B cell (primary cell): ENCODE data around the gene CDKAL1. TPM values are rescaled to one million over a fixed set of nuclear protein-coding genes. Genes with fewer than 3 reads are reported as not detected.

Experiments
- ATAC-seq: fragments of 200-7000 bp; cut with Tn5 transposase; one replicate; pipeline ENCODE4 v1.10.0; 2021; ENCODE audit warnings: low read depth, mild to moderate bottlenecking, moderate number of reproducible peaks, moderate library complexity
- CTCF ChIA-PET: fragments of 350-600 bp; sonication (Branson Sonifier 250); formaldehyde crosslinking; loops from one replicate; lab custom pipeline; 2021; ENCODE audit warnings: antibody characterized with exemption, inconsistent platforms; lab: Charles Lee
- POLR2A ChIA-PET: fragments of 350-600 bp; sonication (Branson Sonifier 250); formaldehyde crosslinking; loops from one replicate; lab custom pipeline; 2021; ENCODE audit warnings: antibody characterized with exemption; lab: Charles Lee
- DNase-seq: peaks from one replicate; pipeline ENCODE4 v3.0.0; 2013
- H2AFZ ChIP-seq: 2 replicates; pipeline ENCODE4 v1.6.1; 2012; ENCODE audit warnings: mild to moderate bottlenecking, low read depth, low read length; ENCODE audit not compliant: insufficient read depth, poor library complexity, severe bottlenecking
- H3K27ac ChIP-seq, 2 donors: 1 replicate in 1 of 2; 2 replicates in 1 of 2; pipeline ENCODE4 v1.5.1; 2012 to 2013; ENCODE audit warnings: low read length in 2 of 2, mild to moderate bottlenecking in 2 of 2, moderate library complexity in 1 of 2
- H3K27me3 ChIP-seq, 4 experiments: fragments of 200-600 bp in 1 of 4; sonication (generic) in 1 of 4; replicated peaks in 1 of 4; 1 replicate in 2 of 4; 2 replicates in 2 of 4; pipeline versions ENCODE4 v1.6.1 to v1.7.0; 2013 to 2016; ENCODE audit warnings: low read length in 3 of 4, mild to moderate bottlenecking in 2 of 4, mixed read lengths in 1 of 4, moderate library complexity in 1 of 4; ENCODE audit not compliant: insufficient read depth in 4 of 4, control insufficient read depth in 3 of 4; ENCODE audit errors: control extremely low read depth in 1 of 4
- H3K36me3 ChIP-seq, 2 experiments: replicated peaks in 1 of 2; 1 replicate in 1 of 2; 2 replicates in 1 of 2; pipeline versions ENCODE4 v1.6.1 to v1.7.1; 2013; ENCODE audit warnings: low read length in 1 of 2; ENCODE audit not compliant: insufficient read depth in 2 of 2, control insufficient read depth in 1 of 2; ENCODE audit errors: control extremely low read depth in 1 of 2, extremely low read depth in 1 of 2
- H3K4me1 ChIP-seq, 2 donors: fragments of 200-600 bp in 1 of 2; sonication (generic) in 1 of 2; 1 replicate in 1 of 2; 2 replicates in 1 of 2; pipeline versions ENCODE4 v1.5.1 to v1.6.1; 2013 to 2017; ENCODE audit warnings: low read length in 2 of 2; ENCODE audit not compliant: control insufficient read depth in 2 of 2, insufficient read depth in 2 of 2
- H3K4me2 ChIP-seq: replicated peaks from 2 replicates; pipeline ENCODE3; 2012; ENCODE audit warnings: mild to moderate bottlenecking, low read depth, low read length; ENCODE audit not compliant: poor library complexity, severe bottlenecking
- H3K4me3 ChIP-seq, 5 experiments: fragments of 200-600 bp in 1 of 5; sonication (generic) in 1 of 5; 1 replicate in 3 of 5; 2 replicates in 2 of 5; pipeline versions ENCODE4 v1.5.1 to v1.7.0; 2011 to 2016; ENCODE audit warnings: low read length in 4 of 5, mild to moderate bottlenecking in 4 of 5, low read depth in 2 of 5, control low read depth in 1 of 5, moderate library complexity in 1 of 5; ENCODE audit not compliant: insufficient read depth in 1 of 5; ENCODE audit errors: control extremely low read depth in 1 of 5, extremely low read depth in 1 of 5
- H3K79me2 ChIP-seq: fragments of 200-600 bp; sonication (generic); one replicate; pipeline ENCODE4 v1.6.0; 2016; ENCODE audit warnings: low read length; ENCODE audit not compliant: control insufficient read depth, insufficient read depth
- H3K9ac ChIP-seq: fragments of 200-600 bp; sonication (generic); 2 replicates; pipeline ENCODE4 v1.6.1; 2017; ENCODE audit warnings: mild to moderate bottlenecking, low read length, moderate library complexity
- H3K9me3 ChIP-seq, 3 donors: one replicate each; pipeline versions ENCODE4 v1.6.1 to v1.7.1; 2013; ENCODE audit warnings: low read length in 2 of 3; ENCODE audit not compliant: control insufficient read depth in 2 of 3, insufficient read depth in 1 of 3; ENCODE audit errors: control extremely low read depth in 1 of 3
- H4K20me1 ChIP-seq: 2 replicates; pipeline ENCODE4 v1.6.0; 2012; ENCODE audit warnings: mild to moderate bottlenecking, low read length; ENCODE audit not compliant: insufficient read depth, control insufficient read depth, poor library complexity, severe bottlenecking
- H3K27ac Mint-ChIP-seq: one replicate; pipeline ENCODE4 v1.8.0; 2021; ENCODE audit warnings: mixed read lengths
- H3K27me3 Mint-ChIP-seq: one replicate; pipeline ENCODE4 v1.8.0; 2021; ENCODE audit warnings: mixed read lengths
- H3K4me1 Mint-ChIP-seq: one replicate; pipeline ENCODE4 v1.8.0; 2021; ENCODE audit warnings: mixed read lengths
- H3K4me3 Mint-ChIP-seq: one replicate; pipeline ENCODE4 v1.8.0; 2021; ENCODE audit warnings: mixed read lengths
- H3K9me3 Mint-ChIP-seq: one replicate; pipeline ENCODE4 v1.8.0; 2022; ENCODE audit warnings: mixed read lengths; ENCODE audit not compliant: insufficient read depth
- EZH2 ChIP-seq: IDR thresholded peaks from 2 replicates; pipeline ENCODE4 v1.6.1; 2012; ENCODE audit warnings: borderline replicate concordance, low read depth, mild to moderate bottlenecking, moderate library complexity, low read length; ENCODE audit not compliant: insufficient read depth, poor library complexity, severe bottlenecking
- WGBS: methylation state at CpG from one replicate; pipeline ENCODE4 v1.1.5; 2013; ENCODE audit warnings: missing lambda C conversion rate; ENCODE audit not compliant: insufficient coverage; 5-methylcytosine and 5-hydroxymethylcytosine counted together
- intact Hi-C: fragments of 100-400 bp; cut with micrococcal nuclease; formaldehyde crosslinking; loops from one replicate; pipeline ENCODE4 v1.10.0; 2022
- polyA plus RNA-seq: library from polyadenylated mRNA; depleted of rRNA; stranded (reverse); fragments of >200 nt; gene quantifications from 2 replicates; pipeline ENCODE4 v1.2.3, GENCODE V29; 2012
- total RNA-seq, 2 donors: library from RNA; stranded (reverse); fragments of 120-200 nt in 1 of 2; gene quantifications; 1 replicate in 1 of 2; 2 replicates in 1 of 2; pipeline versions ENCODE4 v1.2.3 to v1.2.4, GENCODE V29; 2013 to 2022
- TF ChIP-seq, protein P1 (sequence below): fragments of 200-600 bp; IDR thresholded peaks from one replicate; pipeline ENCODE4 v1.8.0; 2022; ENCODE audit warnings: antibody characterized with exemption, mild to moderate bottlenecking

Gene CDKAL1
- total and polyA plus RNA-seq, 2 donors (not counting 1 experiment from before 2014, with no cell fraction given): 6.1 to 33.3 TPM

- no CpG with 5 or more reads among the region's 5 CpGs for WGBS
- H3K27me3 ChIP-seq: no peaks in the 10 kb centered on the region
- H3K4me3 ChIP-seq: no peak overlapping the region
- Mint-ChIP-seq H3K4me3 (no peak overlapping the region), H3K27ac (no peak overlapping the region), H3K4me1 (peaks cover 4% of the 10 kb centered on the region), H3K27me3 (no peaks in the 10 kb centered on the region), H3K9me3 (no peaks in the 10 kb centered on the region)
- CTCF ChIA-PET: no interaction called here
- H3K9me3 ChIP-seq: no peaks in the 10 kb centered on the region
- no peaks in the 10 kb centered on the region for H3K4me1 ChIP-seq
- no peak overlapping the region for H2AFZ ChIP-seq
- H3K27ac ChIP-seq: no peak overlapping the region
- intact Hi-C loops: no loop called here
- DNase-seq (no peak), ATAC-seq (no peak)
- no peak overlapping the region for H3K4me2 ChIP-seq
- TF ChIP-seq, protein P1, sequence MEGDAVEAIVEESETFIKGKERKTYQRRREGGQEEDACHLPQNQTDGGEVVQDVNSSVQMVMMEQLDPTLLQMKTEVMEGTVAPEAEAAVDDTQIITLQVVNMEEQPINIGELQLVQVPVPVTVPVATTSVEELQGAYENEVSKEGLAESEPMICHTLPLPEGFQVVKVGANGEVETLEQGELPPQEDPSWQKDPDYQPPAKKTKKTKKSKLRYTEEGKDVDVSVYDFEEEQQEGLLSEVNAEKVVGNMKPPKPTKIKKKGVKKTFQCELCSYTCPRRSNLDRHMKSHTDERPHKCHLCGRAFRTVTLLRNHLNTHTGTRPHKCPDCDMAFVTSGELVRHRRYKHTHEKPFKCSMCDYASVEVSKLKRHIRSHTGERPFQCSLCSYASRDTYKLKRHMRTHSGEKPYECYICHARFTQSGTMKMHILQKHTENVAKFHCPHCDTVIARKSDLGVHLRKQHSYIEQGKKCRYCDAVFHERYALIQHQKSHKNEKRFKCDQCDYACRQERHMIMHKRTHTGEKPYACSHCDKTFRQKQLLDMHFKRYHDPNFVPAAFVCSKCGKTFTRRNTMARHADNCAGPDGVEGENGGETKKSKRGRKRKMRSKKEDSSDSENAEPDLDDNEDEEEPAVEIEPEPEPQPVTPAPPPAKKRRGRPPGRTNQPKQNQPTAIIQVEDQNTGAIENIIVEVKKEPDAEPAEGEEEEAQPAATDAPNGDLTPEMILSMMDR: no peak
- TF ChIP-seq EZH2: no peak
- POLR2A ChIA-PET: no interaction called here
- no peaks in the 10 kb centered on the region for H3K79me2 ChIP-seq
- H3K36me3 ChIP-seq: no peaks in the 10 kb centered on the region
- H3K9ac ChIP-seq: no peak overlapping the region
- H4K20me1 ChIP-seq: no peaks in the 10 kb centered on the region
Measured at GRCh38 chr6:20976391-20976918, 442.2 kb downstream of the CDKAL1 start.

DNA sequence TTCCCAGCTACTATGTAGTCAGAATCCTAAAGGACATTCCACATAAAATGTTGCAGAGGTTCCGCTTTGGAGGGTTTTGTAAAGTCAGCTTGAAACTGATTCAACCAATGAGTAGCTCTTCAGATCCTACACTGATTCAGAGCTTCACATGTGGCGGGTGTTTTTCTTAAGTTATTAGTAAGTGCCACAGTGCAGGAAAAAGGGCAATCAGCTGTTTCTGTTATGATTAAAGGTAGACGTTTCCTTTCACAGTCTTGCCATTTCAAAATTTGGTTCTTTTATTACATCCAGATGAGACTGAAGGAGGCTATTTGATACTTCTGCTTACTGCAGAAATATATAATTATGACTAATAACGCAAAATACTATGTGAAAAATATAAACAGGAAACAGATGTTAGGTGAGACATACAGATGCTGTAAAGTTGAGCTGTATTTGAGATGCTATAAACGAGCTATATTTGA is 443.9 kb downstream of the CDKAL1 start:
- CTCF ChIA-PET: no interaction called here
- H3K27me3 Mint-ChIP-seq: no peaks in the 10 kb centered on the region
- WGBS: 60% methylated on average over 1 of the region's 5 CpGs
- Histone ChIP-seq H3K79me2 (no peaks in the 10 kb centered on the region), H3K4me2 (no peak overlapping the region), H3K4me1 (no peaks in the 10 kb centered on the region), H3K27me3 (no peaks in the 10 kb centered on the region), H3K9me3 (peaks cover 0 to under 1% (median 0%) of the 10 kb centered on the region in 3 donors), H3K4me3 (no peak overlapping the region), H4K20me1 (no peaks in the 10 kb centered on the region), H2AFZ (no peak overlapping the region), H3K36me3 (no peaks in the 10 kb centered on the region), H3K27ac (no peak overlapping the region), H3K9ac (no peak overlapping the region)
- no peak for TF ChIP-seq EZH2
- TF ChIP-seq, protein P1: no peak
- ATAC-seq (no peak), DNase-seq (no peak)
- intact Hi-C loops: no loop called here
- POLR2A ChIA-PET: no interaction called here
- no peak overlapping the region for H3K4me3 Mint-ChIP-seq
- peaks cover 4% of the 10 kb centered on the region for H3K4me1 Mint-ChIP-seq
- H3K27ac Mint-ChIP-seq: no peak overlapping the region
- peaks cover 2% of the 10 kb centered on the region for H3K9me3 Mint-ChIP-seq
